Activated T-cell treated with anti-CD3 and anti-CD28 coated beads, Interleukin-2, amount 50 U/mL, for 24 hours (primary cell): ENCODE measurements around the gene NDUFAF7.
"Not testable (repeated sequence)": the region's sequence is repeated elsewhere in the genome, so short reads cannot be mapped to it uniquely, and the experiment has no call there.

Experiments
- DNase-seq: peaks from one replicate; pipeline ENCODE4 v3.0.0-alpha.2; 2020
- H3K27ac Mint-ChIP-seq: 2 replicates; pipeline ENCODE4 v1.8.0; 2020; ENCODE audit warnings: mild to moderate bottlenecking, mixed read lengths
- H3K27me3 Mint-ChIP-seq: 2 replicates; pipeline ENCODE4 v1.8.0; 2020; ENCODE audit warnings: mixed read lengths
- H3K36me3 Mint-ChIP-seq: 2 replicates; pipeline ENCODE4 v1.8.0; 2020; ENCODE audit warnings: low read depth, mixed read lengths
- H3K4me1 Mint-ChIP-seq: 2 replicates; pipeline ENCODE4 v1.8.0; 2020; ENCODE audit warnings: low read depth, mixed read lengths
- H3K4me3 Mint-ChIP-seq: 2 replicates; pipeline ENCODE4 v1.8.0; 2020; ENCODE audit warnings: mild to moderate bottlenecking, moderate library complexity, mixed read lengths
- H3K9me3 Mint-ChIP-seq: 2 replicates; pipeline ENCODE4 v1.8.0; 2020; ENCODE audit warnings: mixed read lengths

Gene NDUFAF7

GRCh38 chr2:37203708-37204107 is 27.8 kb upstream of the NDUFAF7 start:
- Mint-ChIP-seq H3K27me3 (no peaks in the 10 kb centered on the region), H3K4me3 (no peak overlapping the region), H3K36me3 (peaks cover 97% of the 10 kb centered on the region), H3K4me1 (peaks cover 72% of the 10 kb centered on the region), H3K9me3 (peaks cover 39% of the 10 kb centered on the region), H3K27ac (peak overlapping the region; percentile 50)
- DNase-seq = no peak

- Mint-ChIP-seq H3K27ac (peak overlapping the region; percentile 38), H3K9me3 (peaks cover 54% of the 10 kb centered on the region), H3K36me3 (peaks cover 99% of the 10 kb centered on the region), H3K4me1 (peaks cover 60% of the 10 kb centered on the region)
- not testable (repeated sequence) for H3K27me3 Mint-ChIP-seq, H3K4me3 Mint-ChIP-seq, DNase-seq
Measured at GRCh38 chr2:37205071-37205661, 26.3 kb upstream of the NDUFAF7 start.

GRCh38 chr2:37205689-37206341 is 25.6 kb upstream of the NDUFAF7 start:
- no peak overlapping the region for H3K27ac Mint-ChIP-seq
- no peaks in the 10 kb centered on the region for H3K27me3 Mint-ChIP-seq
- peaks cover 54% of the 10 kb centered on the region for H3K9me3 Mint-ChIP-seq
- H3K4me3 Mint-ChIP-seq = no peak overlapping the region
- H3K36me3 Mint-ChIP-seq = peaks cover 99% of the 10 kb centered on the region
- peaks cover 53% of the 10 kb centered on the region for H3K4me1 Mint-ChIP-seq
- DNase-seq = no peak

GRCh38 chr2:37206760-37207159 is 24.7 kb upstream of the NDUFAF7 start:
- Mint-ChIP-seq H3K36me3 (peaks cover 99% of the 10 kb centered on the region), H3K9me3 (peaks cover 54% of the 10 kb centered on the region), H3K4me1 (peaks cover 45% of the 10 kb centered on the region)
- not testable (repeated sequence) for H3K4me3 Mint-ChIP-seq, DNase-seq, H3K27ac Mint-ChIP-seq, H3K27me3 Mint-ChIP-seq

GRCh38 chr2:37211212-37211611 is 20.2 kb upstream of the NDUFAF7 start:
- peaks cover 33% of the 10 kb centered on the region for H3K4me1 Mint-ChIP-seq
- DNase-seq = no peak
- peaks cover 37% of the 10 kb centered on the region for H3K9me3 Mint-ChIP-seq
- H3K36me3 Mint-ChIP-seq = peaks cover 95% of the 10 kb centered on the region
- no peak overlapping the region for H3K27ac Mint-ChIP-seq
- no peaks in the 10 kb centered on the region for H3K27me3 Mint-ChIP-seq
- no peak overlapping the region for H3K4me3 Mint-ChIP-seq

GRCh38 chr2:37211939-37212338 is 19.5 kb upstream of the NDUFAF7 start:
- H3K4me3 Mint-ChIP-seq = no peak overlapping the region

GRCh38 chr2:37215250-37215649 is 16.2 kb upstream of the NDUFAF7 start:
- Mint-ChIP-seq H3K9me3 (no peaks in the 10 kb centered on the region), H3K36me3 (peaks cover 87% of the 10 kb centered on the region), H3K27me3 (no peaks in the 10 kb centered on the region), H3K4me3 (no peak overlapping the region), H3K4me1 (peaks cover 16% of the 10 kb centered on the region), H3K27ac (peak overlapping the region; percentile 84)
- no peak for DNase-seq

More at GRCh38 chr2:37211939-37212338, 19.5 kb upstream of the NDUFAF7 start:
- Mint-ChIP-seq H3K27ac (peak overlapping the region; percentile 2), H3K36me3 (peaks cover 95% of the 10 kb centered on the region), H3K4me1 (peaks cover 32% of the 10 kb centered on the region), H3K27me3 (no peaks in the 10 kb centered on the region), H3K9me3 (peaks cover 32% of the 10 kb centered on the region)
- DNase-seq = no peak

DNA sequence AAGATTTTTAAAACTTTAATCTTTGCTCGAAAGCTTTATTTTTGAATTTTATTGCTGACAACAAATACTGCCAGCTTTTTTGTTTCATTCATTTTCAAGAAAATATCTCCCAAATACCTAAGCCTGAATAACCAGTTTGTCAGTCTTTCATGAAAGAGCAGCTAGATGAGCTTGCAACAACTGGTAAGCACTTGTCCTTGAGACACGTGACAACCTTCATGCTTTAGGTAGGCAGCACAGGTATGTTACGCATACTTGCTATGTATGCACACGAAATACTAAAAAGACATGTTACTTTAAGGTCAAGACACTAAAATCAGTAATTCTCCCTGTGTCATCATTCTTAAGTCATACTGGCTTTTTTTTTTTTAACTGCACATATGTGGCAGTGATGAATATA is 12.4 kb upstream of the NDUFAF7 start:
- Mint-ChIP-seq H3K27ac (peak overlapping the region; percentile 37), H3K4me3 (no peak overlapping the region)
- no peak for DNase-seq

GRCh38 chr2:37223131-37223530 is 8.3 kb upstream of the NDUFAF7 start:
- peak overlapping the region; percentile 38 for H3K27ac Mint-ChIP-seq
- peaks cover 93% of the 10 kb centered on the region for H3K36me3 Mint-ChIP-seq
- no peak overlapping the region for H3K4me3 Mint-ChIP-seq
- no peaks in the 10 kb centered on the region for H3K27me3 Mint-ChIP-seq
- DNase-seq = no peak
- H3K4me1 Mint-ChIP-seq = peaks cover 66% of the 10 kb centered on the region
- H3K9me3 Mint-ChIP-seq = no peaks in the 10 kb centered on the region

More for the DNA sequence above, 12.4 kb upstream of the NDUFAF7 start:
- Mint-ChIP-seq H3K36me3 (peaks cover 89% of the 10 kb centered on the region), H3K9me3 (no peaks in the 10 kb centered on the region), H3K4me1 (peaks cover 44% of the 10 kb centered on the region), H3K27me3 (no peaks in the 10 kb centered on the region)

- peaks cover 93% of the 10 kb centered on the region for H3K36me3 Mint-ChIP-seq
- H3K27ac Mint-ChIP-seq = no peak overlapping the region
- DNase-seq = no peak
- H3K4me3 Mint-ChIP-seq = no peak overlapping the region
- peaks cover 73% of the 10 kb centered on the region for H3K4me1 Mint-ChIP-seq
- no peaks in the 10 kb centered on the region for H3K9me3 Mint-ChIP-seq
- H3K27me3 Mint-ChIP-seq = no peaks in the 10 kb centered on the region
Measured at GRCh38 chr2:37224063-37224462, 7.4 kb upstream of the NDUFAF7 start.

DNA sequence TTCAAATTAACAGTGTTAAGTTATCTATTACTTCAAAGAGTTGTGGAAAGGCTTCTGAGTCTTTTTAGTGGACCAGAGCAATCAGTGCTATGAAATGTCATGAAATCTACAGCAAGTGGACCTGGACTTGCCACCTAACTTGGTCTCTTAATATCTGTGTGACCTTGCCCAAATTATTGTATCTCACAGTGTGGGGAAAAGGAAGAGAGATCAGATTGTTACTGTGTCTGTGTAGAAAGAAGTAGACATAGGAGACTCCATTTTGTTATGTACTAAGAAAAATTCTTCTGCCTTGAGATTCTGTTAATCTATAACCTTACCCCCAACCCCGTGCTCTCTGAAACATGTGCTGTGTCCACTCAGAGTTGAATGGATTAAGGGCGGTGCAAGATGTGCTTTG is 6.3 kb upstream of the NDUFAF7 start:
- H3K4me1 Mint-ChIP-seq = peaks cover 77% of the 10 kb centered on the region
- H3K27ac Mint-ChIP-seq = peak overlapping the region; percentile 74

GRCh38 chr2:37226863-37227262 is 4.6 kb upstream of the NDUFAF7 start:
- H3K27me3 Mint-ChIP-seq = no peaks in the 10 kb centered on the region
- DNase-seq = no peak
- no peak overlapping the region for H3K27ac Mint-ChIP-seq
- H3K36me3 Mint-ChIP-seq = peaks cover 76% of the 10 kb centered on the region
- peaks cover 66% of the 10 kb centered on the region for H3K4me1 Mint-ChIP-seq
- H3K4me3 Mint-ChIP-seq = peak overlapping the region; percentile 27
- H3K9me3 Mint-ChIP-seq = no peaks in the 10 kb centered on the region

More for the DNA sequence above, 6.3 kb upstream of the NDUFAF7 start:
- DNase-seq, H3K27me3 Mint-ChIP-seq, H3K9me3 Mint-ChIP-seq: not testable (repeated sequence)
- peak overlapping the region; percentile 49 for H3K4me3 Mint-ChIP-seq
- H3K36me3 Mint-ChIP-seq = peaks cover 93% of the 10 kb centered on the region

- Mint-ChIP-seq H3K9me3 (no peaks in the 10 kb centered on the region), H3K36me3 (peaks cover 59% of the 10 kb centered on the region), H3K27me3 (no peaks in the 10 kb centered on the region), H3K4me1 (peaks cover 51% of the 10 kb centered on the region), H3K4me3 (no peak overlapping the region), H3K27ac (no peak overlapping the region)
- no peak for DNase-seq
Measured at GRCh38 chr2:37228788-37229187, 2.7 kb upstream of the NDUFAF7 start.

DNA sequence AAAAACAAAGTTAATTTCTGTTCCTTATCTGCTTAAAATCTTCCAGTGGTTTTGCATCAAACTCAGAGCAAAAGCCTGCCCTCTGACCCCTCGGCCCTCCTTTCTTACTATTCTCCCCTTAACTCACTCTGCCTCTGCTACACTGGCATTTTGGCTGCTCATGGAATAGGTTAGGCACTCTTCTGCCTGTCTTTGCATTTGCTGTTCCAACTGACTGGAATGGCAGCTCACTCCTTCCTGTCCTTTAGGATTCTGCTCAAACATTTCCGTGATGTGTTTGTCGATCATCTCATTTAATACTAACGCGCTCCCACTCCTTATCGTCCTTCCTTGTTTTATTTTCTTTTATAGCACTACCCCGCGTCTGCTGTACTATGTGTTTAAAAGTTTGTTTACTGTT is 877 bp upstream of the NDUFAF7 start:
- peaks cover 49% of the 10 kb centered on the region for H3K4me1 Mint-ChIP-seq
- peaks cover 59% of the 10 kb centered on the region for H3K36me3 Mint-ChIP-seq
- no peak overlapping the region for H3K27ac Mint-ChIP-seq
- H3K4me3 Mint-ChIP-seq = no peak overlapping the region
- H3K27me3 Mint-ChIP-seq = no peaks in the 10 kb centered on the region
- H3K9me3 Mint-ChIP-seq = no peaks in the 10 kb centered on the region
- DNase-seq = no peak

DNA sequence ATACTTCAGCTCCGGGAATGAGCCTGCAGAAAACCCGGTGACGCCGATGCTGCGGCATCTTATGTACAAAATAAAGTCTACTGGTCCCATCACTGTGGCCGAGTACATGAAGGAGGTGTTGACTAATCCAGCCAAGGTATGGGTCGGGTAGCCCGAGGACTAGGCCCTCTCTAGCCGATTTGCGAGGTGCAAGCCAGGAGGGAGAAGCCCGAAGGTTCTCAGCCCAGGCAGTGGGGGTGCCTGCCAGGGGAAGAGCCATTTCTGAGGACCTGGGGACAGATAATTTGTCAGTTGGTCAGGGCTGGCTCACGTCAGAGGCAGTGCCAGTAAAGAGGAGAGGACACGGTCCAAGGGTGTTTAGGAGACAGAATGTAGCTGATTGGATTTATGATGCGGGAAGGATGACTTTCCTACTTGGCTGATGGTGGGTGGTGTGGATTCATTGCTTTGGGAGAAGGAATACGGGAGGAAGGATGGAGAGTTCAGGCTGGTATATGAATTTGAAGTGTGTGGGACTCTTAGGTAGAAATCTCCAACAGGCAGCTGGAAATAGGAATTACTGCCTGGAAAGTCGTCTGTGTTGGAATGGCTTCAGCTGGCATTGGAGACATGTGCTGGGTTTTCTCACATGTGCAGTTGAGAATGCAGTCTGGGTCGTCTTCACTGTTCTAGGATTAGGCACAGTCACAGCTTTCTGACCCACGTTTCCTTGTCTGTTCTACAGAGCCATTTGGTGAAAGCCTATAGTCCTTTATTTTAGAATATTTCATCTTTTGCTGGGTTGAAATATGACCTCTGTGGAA is 874 bp downstream of the NDUFAF7 start:
- H3K36me3 Mint-ChIP-seq = peaks cover 59% of the 10 kb centered on the region
- no peak overlapping the region for H3K4me3 Mint-ChIP-seq
- no peaks in the 10 kb centered on the region for H3K9me3 Mint-ChIP-seq
- H3K27me3 Mint-ChIP-seq = no peaks in the 10 kb centered on the region
- H3K27ac Mint-ChIP-seq = no peak overlapping the region
- no peak for DNase-seq
- peaks cover 37% of the 10 kb centered on the region for H3K4me1 Mint-ChIP-seq
